ENCODE results near the gene DAPP1. TPM values are rescaled to one million over a fixed set of nuclear protein-coding genes. Genes with fewer than 3 reads are reported as not detected.

DAPP1 gene
- total RNA-seq, 1 donor: 54.3 TPM

- Histone ChIP-seq H3K27me3 (ENCODE audit: insufficient read depth, low read length) (no peaks in the 10 kb centered on the region), H3K4me1 (ENCODE audit: insufficient read depth, low read length) (peaks cover 22% of the 10 kb centered on the region), H3K4me3 (ENCODE audit: low read length) (no peak overlapping the region), H3K9me3 (ENCODE audit: low read depth, low read length) (no peaks in the 10 kb centered on the region)
These were observed 76.4 kb downstream of the DAPP1 start for GRCh38 chr4:99893029-99893428.

- H3K4me1 ChIP-seq (ENCODE audit: insufficient read depth, low read length): peaks cover 22% of the 10 kb centered on the region
- no peaks in the 10 kb centered on the region for H3K27me3 ChIP-seq (ENCODE audit: insufficient read depth, low read length)
- no peaks in the 10 kb centered on the region for H3K9me3 ChIP-seq (ENCODE audit: low read depth, low read length)
- peak overlapping the region; percentile 73 for H3K4me3 ChIP-seq (ENCODE audit: low read length)
These were observed 77.2 kb downstream of the DAPP1 start for GRCh38 chr4:99893839-99894160.

GRCh38 chr4:99894161-99894997 lies 77.8 kb downstream of the DAPP1 start, which contains the start of gene LAMTOR3:
TSS of gene LAMTOR3 (minus strand) at chr4:99894427. CDS start at chr4:99893963, 464 bp downstream.
- H3K27me3 ChIP-seq (ENCODE audit: insufficient read depth, low read length): no peaks in the 10 kb centered on the region
- no peaks in the 10 kb centered on the region for H3K9me3 ChIP-seq (ENCODE audit: low read depth, low read length)
- H3K4me3 ChIP-seq (ENCODE audit: low read length): peak within 1 kb of the TSS; percentile 73
- peaks cover 22% of the 10 kb centered on the region for H3K4me1 ChIP-seq (ENCODE audit: insufficient read depth, low read length)

GRCh38 chr4:99894998-99895397 lies 78.4 kb downstream of the DAPP1 start:
- H3K4me1 ChIP-seq (ENCODE audit: insufficient read depth, low read length): peaks cover 22% of the 10 kb centered on the region
- no peaks in the 10 kb centered on the region for H3K27me3 ChIP-seq (ENCODE audit: insufficient read depth, low read length)
- H3K9me3 ChIP-seq (ENCODE audit: low read depth, low read length): no peaks in the 10 kb centered on the region
- H3K4me3 ChIP-seq (ENCODE audit: low read length): peak overlapping the region; percentile 29

- H3K27me3 ChIP-seq (ENCODE audit: insufficient read depth, low read length): no peaks in the 10 kb centered on the region
- no peaks in the 10 kb centered on the region for H3K4me1 ChIP-seq (ENCODE audit: insufficient read depth, low read length)
- H3K9me3 ChIP-seq (ENCODE audit: low read depth, low read length): no peaks in the 10 kb centered on the region
- no peak overlapping the region for H3K4me3 ChIP-seq (ENCODE audit: low read length)
These were observed 98.8 kb downstream of the DAPP1 start for GRCh38 chr4:99915449-99915848.

GRCh38 chr4:99917575-99917974 lies 100.9 kb downstream of the DAPP1 start:
- H3K27me3 ChIP-seq (ENCODE audit: insufficient read depth, low read length): no peaks in the 10 kb centered on the region
- H3K4me1 ChIP-seq (ENCODE audit: insufficient read depth, low read length): no peaks in the 10 kb centered on the region

GRCh38 chr4:99918656-99919055 lies 102.0 kb downstream of the DAPP1 start:
- Histone ChIP-seq H3K4me1 (ENCODE audit: insufficient read depth, low read length) (no peaks in the 10 kb centered on the region), H3K27me3 (ENCODE audit: insufficient read depth, low read length) (no peaks in the 10 kb centered on the region), H3K4me3 (ENCODE audit: low read length) (no peak overlapping the region), H3K9me3 (ENCODE audit: low read depth, low read length) (no peaks in the 10 kb centered on the region)

More at GRCh38 chr4:99917575-99917974, 100.9 kb downstream of the DAPP1 start:
- Histone ChIP-seq H3K4me3 (ENCODE audit: low read length) (no peak overlapping the region), H3K9me3 (ENCODE audit: low read depth, low read length) (no peaks in the 10 kb centered on the region)

Other genes starting within 250 kb of the DAPP1 start
- gene MTTP, start 242.0 kb upstream of the DAPP1 start, total RNA-seq: 0.63 TPM
- gene C4orf54, start 159.0 kb upstream of the DAPP1 start, total RNA-seq: not detected
- 41.0 TPM for gene LAMTOR3, start 77.6 kb downstream of the DAPP1 start, total RNA-seq
- gene DNAJB14, start 129.8 kb downstream of the DAPP1 start, total RNA-seq: 70.1 TPM
- gene H2AZ1, start 133.4 kb downstream of the DAPP1 start, total RNA-seq: 87.9 TPM

Data from mononuclear cell (primary cell).